ENCODE measurements around the gene ADGRA1.
"Not testable (repeated sequence)": the region's sequence is repeated elsewhere in the genome, so short reads cannot be mapped to it uniquely, and the experiment has no call there.

The ADGRA1 gene

DNA sequence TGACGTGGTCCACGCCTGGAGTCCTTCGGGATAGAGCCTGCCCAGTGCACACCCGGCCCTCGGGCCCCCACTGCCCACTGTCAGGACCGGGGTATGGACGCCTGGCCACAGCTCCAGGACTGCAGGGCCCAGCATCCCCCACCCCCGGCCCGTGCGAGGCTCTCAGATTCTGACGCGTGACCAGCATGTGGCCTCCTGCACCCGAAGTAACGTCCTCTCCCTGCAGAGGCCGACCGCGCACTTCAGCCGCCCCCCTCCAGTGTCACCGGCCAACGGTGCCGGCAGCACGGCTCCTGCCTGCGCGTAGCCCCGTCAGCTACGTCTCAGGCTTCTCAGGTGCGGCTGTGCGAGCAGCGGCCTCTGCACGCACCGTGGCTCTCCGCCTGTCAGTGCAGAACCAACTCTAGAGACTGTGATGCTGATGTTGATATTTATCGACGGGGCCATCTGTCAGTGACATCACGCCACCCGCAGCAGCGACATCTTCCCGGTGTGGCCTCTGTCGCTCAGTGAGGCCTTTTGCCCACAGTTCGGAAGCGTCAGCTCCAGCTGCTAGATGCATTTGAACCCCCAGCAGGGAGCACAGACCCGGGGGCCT lies 40.1 kb upstream of the ADGRA1 start:
- TF ChIP-seq, protein P1, sequence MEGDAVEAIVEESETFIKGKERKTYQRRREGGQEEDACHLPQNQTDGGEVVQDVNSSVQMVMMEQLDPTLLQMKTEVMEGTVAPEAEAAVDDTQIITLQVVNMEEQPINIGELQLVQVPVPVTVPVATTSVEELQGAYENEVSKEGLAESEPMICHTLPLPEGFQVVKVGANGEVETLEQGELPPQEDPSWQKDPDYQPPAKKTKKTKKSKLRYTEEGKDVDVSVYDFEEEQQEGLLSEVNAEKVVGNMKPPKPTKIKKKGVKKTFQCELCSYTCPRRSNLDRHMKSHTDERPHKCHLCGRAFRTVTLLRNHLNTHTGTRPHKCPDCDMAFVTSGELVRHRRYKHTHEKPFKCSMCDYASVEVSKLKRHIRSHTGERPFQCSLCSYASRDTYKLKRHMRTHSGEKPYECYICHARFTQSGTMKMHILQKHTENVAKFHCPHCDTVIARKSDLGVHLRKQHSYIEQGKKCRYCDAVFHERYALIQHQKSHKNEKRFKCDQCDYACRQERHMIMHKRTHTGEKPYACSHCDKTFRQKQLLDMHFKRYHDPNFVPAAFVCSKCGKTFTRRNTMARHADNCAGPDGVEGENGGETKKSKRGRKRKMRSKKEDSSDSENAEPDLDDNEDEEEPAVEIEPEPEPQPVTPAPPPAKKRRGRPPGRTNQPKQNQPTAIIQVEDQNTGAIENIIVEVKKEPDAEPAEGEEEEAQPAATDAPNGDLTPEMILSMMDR (conservative IDR thresholded peaks at IDR 0.05; ENCODE audit: low read depth) = no peak
- no peak for DNase-seq (ENCODE audit: low spot score)
- no peak overlapping the region for H3K27ac ChIP-seq
- ChIA-PET CTCF (no interaction called here), POLR2A (ENCODE audit: low non-redundant PET) (no interaction called here)

DNA sequence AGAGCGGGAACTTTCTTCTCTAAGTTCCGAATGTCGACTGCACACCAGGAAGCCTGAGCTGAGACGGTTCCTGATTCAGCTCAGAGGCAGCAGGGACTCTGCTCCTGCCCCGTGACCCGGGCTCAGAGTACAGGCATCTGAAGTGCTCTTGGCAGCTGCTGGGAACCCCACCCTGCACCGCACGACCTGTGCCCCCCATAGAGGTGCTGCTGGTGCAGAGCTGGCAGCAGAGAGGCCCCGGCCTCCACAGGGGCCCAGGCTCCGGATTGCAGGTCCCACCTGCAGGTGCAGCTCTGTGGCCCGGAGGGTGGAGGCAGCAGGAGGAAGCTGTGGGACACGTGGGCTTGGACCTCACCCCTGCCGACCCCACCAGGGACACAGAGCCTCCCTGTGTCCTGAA lies 39.5 kb upstream of the ADGRA1 start:
- DNase-seq (ENCODE audit: low spot score) = no peak
- H3K27ac ChIP-seq = no peak overlapping the region
- CTCF ChIA-PET = no interaction called here
- TF ChIP-seq, protein P1 (conservative IDR thresholded peaks at IDR 0.05; ENCODE audit: low read depth) = no peak
- POLR2A ChIA-PET (ENCODE audit: low non-redundant PET) = no interaction called here

DNA sequence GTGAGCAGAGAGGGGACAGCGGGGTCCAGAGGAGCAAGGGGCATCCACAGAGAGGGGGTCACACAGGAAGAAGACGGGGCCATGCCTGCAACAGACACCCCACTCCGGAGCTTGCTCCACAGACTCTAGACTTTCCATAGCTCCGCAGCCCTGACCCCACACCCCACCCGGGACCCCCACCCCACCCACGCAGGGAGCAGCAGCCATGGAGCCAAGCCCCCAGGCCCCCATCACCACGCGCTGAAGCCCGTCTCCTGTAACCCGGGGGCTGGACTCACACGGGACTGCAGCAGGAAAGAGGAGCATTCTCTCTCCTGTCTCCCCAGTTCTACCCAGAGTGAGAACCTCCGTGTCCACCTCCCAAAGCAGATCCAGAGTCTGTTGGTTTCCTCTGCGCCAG lies 38.8 kb upstream of the ADGRA1 start:
- POLR2A ChIA-PET (ENCODE audit: low non-redundant PET) = no interaction called here
- CTCF ChIA-PET = no interaction called here
- no peak for DNase-seq (ENCODE audit: low spot score)
- TF ChIP-seq, protein P1 (conservative IDR thresholded peaks at IDR 0.05; ENCODE audit: low read depth) = no peak
- H3K27ac ChIP-seq = no peak overlapping the region

DNA sequence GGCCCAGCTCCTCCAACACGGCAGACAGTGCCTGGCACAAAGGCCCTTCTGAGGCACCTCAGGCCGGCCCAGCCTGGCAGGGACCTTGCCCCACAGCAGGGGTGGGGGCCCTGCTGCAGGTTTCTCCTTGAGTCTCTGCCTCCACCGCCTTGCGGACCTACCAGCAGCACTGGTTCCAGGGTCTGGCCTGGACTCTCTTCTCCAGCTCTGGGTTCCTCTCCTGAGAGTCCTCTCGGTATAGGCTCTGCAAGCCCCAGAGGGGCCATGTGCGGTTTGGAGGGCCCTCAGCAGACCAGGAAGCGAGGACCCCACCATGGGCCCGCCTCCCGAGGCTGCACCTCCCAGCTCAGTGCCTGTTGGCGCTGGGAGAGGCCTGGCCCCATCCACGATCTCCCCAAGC lies 38.1 kb upstream of the ADGRA1 start:
- TF ChIP-seq, protein P1 (conservative IDR thresholded peaks at IDR 0.05; ENCODE audit: low read depth) = no peak
- no peak for DNase-seq (ENCODE audit: low spot score)
- CTCF ChIA-PET = no interaction called here
- no peak overlapping the region for H3K27ac ChIP-seq
- POLR2A ChIA-PET (ENCODE audit: low non-redundant PET) = no interaction called here

DNA sequence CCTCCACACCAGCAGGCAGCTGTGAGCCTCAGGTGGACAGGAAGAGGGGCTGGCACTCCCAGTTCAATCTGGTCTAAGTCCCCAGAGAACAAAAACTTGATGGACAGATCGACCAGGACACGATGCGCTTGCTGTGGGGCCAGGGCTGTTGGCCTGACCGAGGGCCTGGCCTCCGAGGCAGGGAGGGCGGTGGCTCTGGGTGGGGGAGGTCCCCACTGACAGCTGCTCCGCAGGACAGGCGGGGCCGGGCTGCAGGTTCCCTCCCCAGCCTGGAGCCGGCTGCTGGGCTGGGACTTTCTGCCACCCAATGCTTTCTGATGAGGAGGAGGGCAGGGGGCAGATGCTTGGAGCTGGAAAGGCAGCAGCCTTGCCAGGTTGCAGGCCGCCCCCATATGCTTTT lies 37.4 kb upstream of the ADGRA1 start:
- DNase-seq (ENCODE audit: low spot score) = no peak
- ChIA-PET POLR2A (ENCODE audit: low non-redundant PET) (no interaction called here), CTCF (no interaction called here)
- H3K27ac ChIP-seq = no peak overlapping the region
- TF ChIP-seq, protein P1 (conservative IDR thresholded peaks at IDR 0.05; ENCODE audit: low read depth) = no peak

DNA sequence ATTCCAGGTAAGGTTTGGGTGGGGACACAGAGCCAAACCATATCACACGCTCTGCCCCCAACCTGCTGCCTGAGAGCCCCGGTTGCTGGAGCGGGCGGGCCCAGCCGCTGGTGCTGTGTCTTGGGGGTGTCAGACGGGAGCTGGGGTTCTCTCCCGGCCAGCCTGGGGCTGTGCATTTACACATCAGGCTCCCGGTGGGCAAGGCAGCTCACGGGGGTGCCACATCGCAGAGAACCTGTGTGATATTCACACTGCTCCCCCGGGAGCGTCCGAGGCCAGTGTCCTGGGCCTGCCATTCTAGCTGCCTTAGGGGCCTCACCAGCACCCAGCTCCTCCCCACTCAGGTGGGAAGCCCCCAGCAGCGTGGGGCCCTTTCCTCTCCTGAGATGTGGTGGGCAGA lies 35.6 kb upstream of the ADGRA1 start:
- no peak for DNase-seq (ENCODE audit: low spot score)
- H3K27ac ChIP-seq = no peak overlapping the region
- TF ChIP-seq, protein P1 (conservative IDR thresholded peaks at IDR 0.05; ENCODE audit: low read depth) = no peak
- ChIA-PET CTCF (no interaction called here), POLR2A (ENCODE audit: low non-redundant PET) (no interaction called here)

DNA sequence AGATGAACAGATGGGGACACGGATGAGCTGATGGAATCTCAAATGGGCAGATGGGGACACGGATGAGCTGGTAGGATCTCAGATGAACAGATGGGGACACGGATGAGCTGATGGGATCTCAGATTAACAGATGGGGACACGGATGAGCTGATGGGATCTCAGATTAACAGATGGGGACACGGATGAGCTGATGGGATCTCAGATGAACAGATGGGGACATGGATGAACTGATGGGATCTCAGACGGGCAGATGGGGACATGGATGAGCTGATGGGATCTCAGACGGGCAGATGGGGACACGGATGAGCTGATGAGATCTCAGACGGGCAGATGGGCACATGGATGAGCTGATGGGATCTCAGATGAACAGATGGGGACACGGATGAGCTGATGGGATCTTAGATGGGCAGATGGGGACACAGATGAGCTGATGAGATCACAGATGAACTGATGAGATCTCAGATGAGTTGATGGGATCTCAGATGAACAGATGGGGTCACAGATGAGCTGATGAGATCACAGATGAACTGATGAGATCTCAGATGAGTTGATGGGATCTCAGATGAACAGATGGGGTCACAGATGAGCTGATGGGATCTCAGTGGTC lies 34.1 kb upstream of the ADGRA1 start:
- DNase-seq (ENCODE audit: low spot score); H3K27ac ChIP-seq; POLR2A ChIA-PET (ENCODE audit: low non-redundant PET): not testable (repeated sequence)
- CTCF ChIA-PET = interaction anchor here (0.6 to 0.7 kb wide), 5 partner anchors 8 to 1060 kb away, joined by 3 to 8 read pairs (median 4); no protein-coding TSS in a partner anchor
